Measurements from ENCODE around the gene PIGQ.

The PIGQ gene

DNA sequence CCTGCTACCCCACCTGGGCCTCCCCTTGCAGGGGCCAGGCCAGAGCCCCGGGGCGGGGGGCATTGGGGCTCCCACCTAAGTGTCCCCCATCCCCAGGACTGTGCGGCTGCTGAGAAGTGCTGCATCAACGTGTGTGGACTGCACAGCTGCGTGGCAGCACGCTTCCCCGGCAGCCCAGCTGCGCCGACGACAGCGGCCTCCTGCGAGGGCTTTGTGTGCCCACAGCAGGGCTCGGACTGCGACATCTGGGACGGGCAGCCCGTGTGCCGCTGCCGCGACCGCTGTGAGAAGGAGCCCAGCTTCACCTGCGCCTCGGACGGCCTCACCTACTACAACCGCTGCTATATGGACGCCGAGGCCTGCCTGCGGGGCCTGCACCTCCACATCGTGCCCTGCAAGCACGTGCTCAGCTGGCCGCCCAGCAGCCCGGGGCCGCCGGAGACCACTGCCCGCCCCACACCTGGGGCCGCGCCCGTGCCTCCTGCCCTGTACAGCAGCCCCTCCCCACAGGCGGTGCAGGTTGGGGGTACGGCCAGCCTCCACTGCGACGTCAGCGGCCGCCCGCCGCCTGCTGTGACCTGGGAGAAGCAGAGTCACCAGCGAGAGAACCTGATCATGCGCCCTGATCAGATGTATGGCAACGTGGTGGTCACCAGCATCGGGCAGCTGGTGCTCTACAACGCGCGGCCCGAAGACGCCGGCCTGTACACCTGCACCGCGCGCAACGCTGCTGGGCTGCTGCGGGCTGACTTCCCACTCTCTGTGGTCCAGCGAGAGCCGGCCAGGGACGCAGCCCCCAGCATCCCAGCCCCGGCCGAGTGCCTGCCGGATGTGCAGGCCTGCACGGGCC, 62.9 kb downstream of the PIGQ start:
- TF ChIP-seq, protein P1, sequence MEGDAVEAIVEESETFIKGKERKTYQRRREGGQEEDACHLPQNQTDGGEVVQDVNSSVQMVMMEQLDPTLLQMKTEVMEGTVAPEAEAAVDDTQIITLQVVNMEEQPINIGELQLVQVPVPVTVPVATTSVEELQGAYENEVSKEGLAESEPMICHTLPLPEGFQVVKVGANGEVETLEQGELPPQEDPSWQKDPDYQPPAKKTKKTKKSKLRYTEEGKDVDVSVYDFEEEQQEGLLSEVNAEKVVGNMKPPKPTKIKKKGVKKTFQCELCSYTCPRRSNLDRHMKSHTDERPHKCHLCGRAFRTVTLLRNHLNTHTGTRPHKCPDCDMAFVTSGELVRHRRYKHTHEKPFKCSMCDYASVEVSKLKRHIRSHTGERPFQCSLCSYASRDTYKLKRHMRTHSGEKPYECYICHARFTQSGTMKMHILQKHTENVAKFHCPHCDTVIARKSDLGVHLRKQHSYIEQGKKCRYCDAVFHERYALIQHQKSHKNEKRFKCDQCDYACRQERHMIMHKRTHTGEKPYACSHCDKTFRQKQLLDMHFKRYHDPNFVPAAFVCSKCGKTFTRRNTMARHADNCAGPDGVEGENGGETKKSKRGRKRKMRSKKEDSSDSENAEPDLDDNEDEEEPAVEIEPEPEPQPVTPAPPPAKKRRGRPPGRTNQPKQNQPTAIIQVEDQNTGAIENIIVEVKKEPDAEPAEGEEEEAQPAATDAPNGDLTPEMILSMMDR (IDR thresholded peaks at IDR 0.05; ENCODE audit: insufficient read depth, low read depth, low read length, missing control alignments), result no peak
- no peak for DNase-seq (ENCODE audit: low read depth)
- H3K4me3 ChIP-seq (ENCODE audit: low read depth, low read length), result no peak overlapping the region

DNA sequence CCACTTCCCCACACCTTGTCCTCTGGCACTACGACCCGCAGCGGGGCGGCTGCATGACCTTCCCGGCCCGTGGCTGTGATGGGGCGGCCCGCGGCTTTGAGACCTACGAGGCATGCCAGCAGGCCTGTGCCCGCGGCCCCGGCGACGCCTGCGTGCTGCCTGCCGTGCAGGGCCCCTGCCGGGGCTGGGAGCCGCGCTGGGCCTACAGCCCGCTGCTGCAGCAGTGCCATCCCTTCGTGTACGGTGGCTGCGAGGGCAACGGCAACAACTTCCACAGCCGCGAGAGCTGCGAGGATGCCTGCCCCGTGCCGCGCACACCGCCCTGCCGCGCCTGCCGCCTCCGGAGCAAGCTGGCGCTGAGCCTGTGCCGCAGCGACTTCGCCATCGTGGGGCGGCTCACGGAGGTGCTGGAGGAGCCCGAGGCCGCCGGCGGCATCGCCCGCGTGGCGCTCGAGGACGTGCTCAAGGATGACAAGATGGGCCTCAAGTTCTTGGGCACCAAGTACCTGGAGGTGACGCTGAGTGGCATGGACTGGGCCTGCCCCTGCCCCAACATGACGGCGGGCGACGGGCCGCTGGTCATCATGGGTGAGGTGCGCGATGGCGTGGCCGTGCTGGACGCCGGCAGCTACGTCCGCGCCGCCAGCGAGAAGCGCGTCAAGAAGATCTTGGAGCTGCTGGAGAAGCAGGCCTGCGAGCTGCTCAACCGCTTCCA, 63.7 kb downstream of the PIGQ start:
- TF ChIP-seq, protein P1 (IDR thresholded peaks at IDR 0.05; ENCODE audit: insufficient read depth, low read depth, low read length, missing control alignments), result no peak
- H3K4me3 ChIP-seq (ENCODE audit: low read depth, low read length), result no peak overlapping the region
- DNase-seq (ENCODE audit: low read depth), result no peak

Measured in GM12865 (cell line).